K562 (cell line): ENCODE results near the gene MRPL27. TPM values are rescaled to one million over a fixed set of nuclear protein-coding genes. Genes with fewer than 3 reads are reported as not detected.
A peak's percentile ranks its signal among the peaks of the same experiment; 100 is the strongest.

Experiments used
- ETS2 ChIP-seq: IDR thresholded peaks from 2 replicates; pipeline ENCODE4 v1.6.1; 2016; ENCODE audit warnings: borderline replicate concordance, missing genetic modification characterization, mild to moderate bottlenecking, moderate library complexity, missing compliant biosample characterization; ENCODE audit not compliant: poor library complexity, severe bottlenecking
- POLR3G ChIP-seq: IDR thresholded peaks from 2 replicates; pipeline ENCODE4 v1.6.1; 2011; ENCODE audit not compliant: insufficient read length, insufficient replicate concordance; ENCODE audit errors: extremely low read depth
- RREB1 ChIP-seq: fragments of 250-450 bp; sonication (Bioruptor Pico); IDR thresholded peaks from 2 replicates; pipeline ENCODE4 v1.4.0; 2020
- TEAD2 ChIP-seq: fragments of 450-650 bp; IDR thresholded peaks from 2 replicates; pipeline ENCODE4 v1.6.1; 2016; ENCODE audit warnings: missing genetic modification characterization, control low read depth, missing compliant biosample characterization
- THRB ChIP-seq: fragments of 450-650 bp; formaldehyde crosslinking; conservative IDR thresholded peaks from 2 replicates; pipeline ENCODE4 v1.4.0; 2022; ENCODE audit warnings: mild to moderate bottlenecking, missing genetic modification characterization
- ZBTB9 ChIP-seq: fragments of 450-650 bp; formaldehyde crosslinking; IDR thresholded peaks from 2 replicates; pipeline ENCODE4 v1.4.0; 2020; ENCODE audit warnings: mild to moderate bottlenecking, moderate library complexity
- ZNF407 ChIP-seq: fragments of 450-650 bp; IDR thresholded peaks from 2 replicates; pipeline ENCODE4 v1.6.1; 2016; ENCODE audit warnings: low read depth
- ZNF668 ChIP-seq: fragments of 250-450 bp; sonication (Bioruptor Pico); IDR thresholded peaks from 2 replicates; pipeline ENCODE4 v1.8.0; 2022; ENCODE audit warnings: mild to moderate bottlenecking, inconsistent platforms
- ZNF766 ChIP-seq: fragments of 200-800 bp; sonication (Bioruptor generic); conservative IDR thresholded peaks from 2 replicates; pipeline ENCODE4 v1.6.1; 2016; ENCODE audit warnings: missing genetic modification characterization, missing compliant biosample characterization
- polyA plus RNA-seq, 8 experiments: library from polyadenylated mRNA; depleted of rRNA in 4 of 8; stranded (reverse) in 5 of 8; unstranded in 3 of 8; fragments of >200 nt; fragmentation: Nextera tagmentation in 2 of 8; fragmentation: Illumina TruSeq in 1 of 8; extraction: Ambion mirVana in 2 of 8; extraction: Trizol in 1 of 8; gene quantifications; 2 replicates each; pipeline versions ENCODE4 v1.2.1 to v1.2.3, GENCODE V29; 2011 to 2014; ENCODE audit warnings: inconsistent platforms in 1 of 8, missing spikeins in 1 of 8
- total RNA-seq, 7 experiments: library from RNA; depleted of rRNA in 6 of 7; stranded (reverse); fragments of >200 nt in 6 of 7; fragmentation: Illumina TruSeq in 2 of 7; extraction: Trizol in 2 of 7; gene quantifications; 2 replicates each; pipeline versions ENCODE4 v1.2.1 to v1.2.3, GENCODE V29; 2011 to 2021; ENCODE audit warnings: low replicate concordance in 1 of 7

Gene MRPL27
- total and polyA plus RNA-seq, 9 of the 15 experiments (the other 6 are each of a cell fraction or from before 2014, with no cell fraction given) = 96.3 to 401 (median 142) TPM

- no peak for TF ChIP-seq ZNF407
- TF ChIP-seq ZBTB9 (CRISPR knock-in tag) = peak; percentile 87; the same call in 1 of the 2 replicates
- peak; percentile 82 for TF ChIP-seq ZNF668
- TF ChIP-seq ETS2 = no peak
- TF ChIP-seq TEAD2 (tag) = peak; percentile 76
- 0 out of 2 replicates have a peak, but pooled peaks have one; percentile 23 for TF ChIP-seq THRB (CRISPR knock-in tag)
- peak; percentile 91 for TF ChIP-seq ZNF766 (CRISPR knock-in tag)
- no peak for TF ChIP-seq POLR3G
- peak; percentile 73; the same call in 1 of the 2 replicates for TF ChIP-seq RREB1
Observed at GRCh38 chr17:50319306-50320004, 53.5 kb downstream of the MRPL27 start (continued).
